HK-2 (cell line): Measurements from ENCODE around the gene STS.

Experiments used
- DNase-seq: peaks from one replicate; pipeline ENCODE4 v3.0.0-alpha.2; 2018; ENCODE audit not compliant: unreplicated experiment

Gene STS

GRCh38 chrX:7147413-7147977 is at the start of gene STS:
TSS of gene STS (plus strand) at chrX:7147712. CDS start at chrX:7253200, 105,488 bp downstream.
- peak; percentile 34 for DNase-seq

DNA sequence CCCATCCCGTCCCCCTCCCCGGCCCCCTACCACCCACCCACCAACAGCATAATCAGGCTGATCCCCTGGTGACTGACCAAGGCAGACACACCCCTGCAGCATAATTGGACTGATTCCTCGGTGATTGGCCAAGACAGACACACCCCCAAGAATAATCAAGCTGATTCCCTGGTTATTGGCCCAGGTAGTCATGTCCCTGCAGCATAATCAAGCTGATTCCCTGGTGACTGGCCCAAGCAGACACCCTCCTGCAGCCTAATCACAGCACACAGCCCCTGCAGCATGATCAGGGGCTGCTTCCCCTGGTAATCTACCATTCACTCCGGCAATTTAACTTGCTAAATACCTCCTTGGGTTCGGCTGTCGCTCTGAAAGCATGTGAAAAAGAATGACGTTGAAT is 47.5 kb upstream of the STS start:
- no peak for DNase-seq

- DNase-seq: no peak
These were observed 45.4 kb upstream of the STS start for GRCh38 chrX:7102119-7102518.

DNA sequence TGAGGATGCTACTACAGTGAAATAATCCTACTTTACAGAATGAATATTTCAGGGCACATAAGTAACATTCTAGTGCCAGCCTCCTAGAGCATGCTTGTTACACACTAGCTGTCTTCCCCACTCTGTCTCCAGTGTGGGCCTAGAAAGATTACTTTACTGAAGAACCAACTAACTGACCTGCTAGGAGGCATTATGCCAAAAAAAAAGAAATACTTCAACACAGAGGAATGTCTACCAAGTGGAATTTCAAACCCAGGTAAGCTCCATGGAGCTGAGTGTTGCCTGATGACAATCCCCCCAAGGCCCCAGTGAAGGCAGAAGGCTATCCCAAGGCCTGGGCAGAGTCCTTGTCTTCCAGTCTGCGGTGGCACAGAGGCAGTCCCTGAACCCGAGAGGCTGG is 40.9 kb upstream of the STS start:
- DNase-seq: no peak

GRCh38 chrX:7108030-7108429 is 39.5 kb upstream of the STS start:
- no peak for DNase-seq

GRCh38 chrX:7109049-7109531 is 38.4 kb upstream of the STS start:
- no peak for DNase-seq

DNA sequence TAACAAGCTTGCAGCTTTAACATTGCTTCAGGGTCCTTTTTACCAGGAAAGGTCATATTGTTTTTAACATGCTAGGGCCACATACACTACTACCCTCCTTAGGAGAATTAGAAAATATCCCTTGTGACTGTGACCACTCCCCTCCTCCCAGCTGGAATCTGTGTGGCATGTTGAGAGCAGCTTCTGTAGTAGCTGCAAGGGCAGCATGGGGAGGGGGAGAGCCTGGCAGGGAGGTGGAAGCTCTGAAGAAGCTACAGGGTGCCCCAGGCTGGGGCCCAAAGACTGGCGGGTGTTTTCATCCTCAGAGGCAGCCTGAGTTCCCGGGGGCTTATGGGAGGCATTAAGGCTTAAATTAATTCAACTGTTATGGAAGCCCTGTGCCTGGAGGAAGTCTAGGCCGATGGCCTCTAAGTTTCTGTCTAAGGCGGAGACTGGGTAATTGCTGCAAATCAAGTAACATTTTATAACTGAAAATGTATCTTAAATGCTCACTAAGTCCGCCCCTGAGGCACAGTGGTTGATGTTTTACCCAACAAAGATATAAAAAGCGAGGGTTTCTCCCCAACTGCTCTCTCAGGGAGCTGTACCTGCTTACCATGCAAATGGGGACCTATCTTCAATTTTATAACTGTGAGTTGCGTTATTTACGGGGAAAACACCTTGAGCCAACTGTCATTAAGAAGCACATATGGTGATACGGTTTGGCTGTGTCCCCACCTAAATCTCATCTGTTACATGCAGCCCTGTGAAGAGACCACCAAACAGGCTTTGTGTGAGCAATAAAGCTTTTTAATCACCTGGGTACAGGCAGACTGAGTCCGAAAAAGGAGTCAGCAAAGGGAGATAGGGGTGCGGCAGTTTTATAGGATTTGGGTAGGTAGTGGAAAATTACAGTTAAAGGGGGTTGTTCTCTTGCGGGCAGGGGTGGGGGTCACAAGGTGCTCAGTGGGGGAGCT is 37.4 kb upstream of the STS start:
- no peak for DNase-seq

DNA sequence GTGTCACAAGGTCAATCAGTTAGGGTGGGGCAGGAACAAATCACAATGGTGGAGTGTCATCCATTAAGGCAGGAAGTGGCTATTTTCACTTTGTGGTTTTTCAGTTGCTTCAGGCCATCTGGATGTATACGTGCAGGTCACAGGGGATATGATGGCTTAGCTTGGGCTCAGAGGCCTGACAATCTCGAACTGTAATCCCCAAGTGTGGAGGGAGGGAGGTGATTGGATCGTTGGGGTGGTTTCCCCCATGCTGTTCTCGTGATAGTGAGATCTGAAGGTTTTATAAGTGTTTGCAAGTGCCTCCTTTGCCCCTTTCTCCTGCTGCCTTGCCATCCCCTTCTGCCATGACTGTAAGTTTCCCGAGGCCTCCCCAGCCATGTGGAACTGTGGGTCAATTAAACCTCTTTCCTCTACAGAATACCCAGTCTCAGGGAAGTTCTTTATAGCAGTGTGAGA is 36.7 kb upstream of the STS start:
- DNase-seq: no peak

GRCh38 chrX:7111518-7111917 is 36.0 kb upstream of the STS start:
- DNase-seq: no peak

- no peak for DNase-seq
These were observed 35.4 kb upstream of the STS start for GRCh38 chrX:7112071-7112470.

- DNase-seq: no peak
These were observed 32.0 kb upstream of the STS start for GRCh38 chrX:7115557-7115956.

DNA sequence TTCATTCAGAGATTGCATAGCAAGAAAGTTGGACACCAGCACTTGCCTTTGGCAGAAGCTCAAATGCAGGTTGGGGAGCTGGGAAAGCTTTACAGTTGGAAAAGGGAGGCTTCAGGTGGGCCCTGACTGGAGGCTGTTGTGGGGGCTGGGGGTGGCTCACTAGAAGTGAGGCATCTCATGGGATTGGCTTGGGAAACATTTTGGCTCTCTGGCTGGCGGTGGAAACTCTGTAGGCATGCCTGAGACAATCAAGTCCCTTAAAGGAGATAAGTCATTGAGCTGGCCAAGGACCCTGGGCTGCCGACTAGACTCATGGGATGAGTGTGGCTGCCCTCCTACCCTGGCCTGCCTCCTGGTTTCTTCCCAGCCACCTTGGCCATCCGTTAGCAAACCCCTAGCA is 31.4 kb upstream of the STS start:
- no peak for DNase-seq

- DNase-seq: no peak
These were observed 29.9 kb upstream of the STS start for GRCh38 chrX:7117587-7117986.

GRCh38 chrX:7119950-7120877 is 27.3 kb upstream of the STS start:
- no peak for DNase-seq

DNA sequence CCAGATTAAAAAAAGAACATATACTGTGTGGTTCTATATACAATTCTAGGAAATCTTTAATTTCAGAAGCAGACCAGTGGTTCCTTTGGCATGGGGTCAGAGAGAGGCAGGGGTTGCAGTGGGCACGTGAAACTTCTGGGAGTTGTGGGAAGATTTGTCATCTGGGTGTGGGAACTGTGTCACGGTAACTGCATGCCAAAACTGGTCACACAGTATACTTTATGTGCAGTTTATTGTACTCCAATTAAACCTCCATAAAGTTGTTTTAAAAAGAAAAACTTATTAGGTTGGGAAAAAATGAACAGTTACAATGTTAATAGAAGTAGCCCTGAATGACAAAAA is 26.7 kb upstream of the STS start:
- no peak for DNase-seq

GRCh38 chrX:7127056-7127455 is 20.5 kb upstream of the STS start:
- DNase-seq: no peak

DNA sequence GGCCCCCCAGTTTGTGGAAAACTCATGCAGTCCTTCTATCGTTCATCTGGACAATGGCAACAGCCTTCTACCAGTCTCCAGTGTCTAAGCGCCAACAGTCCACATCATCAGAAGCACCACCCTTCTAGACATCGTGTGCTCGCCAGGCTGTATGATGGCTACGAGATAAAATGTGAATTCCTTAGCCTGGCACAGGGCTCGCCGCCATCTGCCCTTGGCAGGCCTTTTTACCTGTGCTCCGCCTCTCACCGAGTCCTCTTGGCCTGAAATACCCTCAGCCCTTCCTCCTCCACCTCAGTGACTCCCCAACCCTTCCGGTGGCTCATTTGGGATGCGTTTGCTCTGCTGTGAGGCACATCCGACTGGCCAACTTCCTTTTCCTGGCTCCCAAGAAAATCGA is 15.9 kb upstream of the STS start:
- DNase-seq: no peak

- DNase-seq: peak; percentile 36
These were observed 15.0 kb upstream of the STS start for GRCh38 chrX:7132335-7133049.

GRCh38 chrX:7133050-7133440 is 14.5 kb upstream of the STS start:
- peak; percentile 25 for DNase-seq

- DNase-seq: no peak
These were observed 12.5 kb upstream of the STS start for GRCh38 chrX:7134981-7135380.
